Colonic mucosa (tissue), 4 donors: ENCODE data around the gene BABAM1. TPM values are rescaled to one million over a fixed set of nuclear protein-coding genes. Genes with fewer than 3 reads are reported as not detected.

Experiments used
- DNase-seq: peaks from one replicate; pipeline ENCODE4 v3.0.0-alpha.2; 2020
- H3K27ac ChIP-seq: fragments of 200-600 bp; one replicate; pipeline ENCODE4 v1.8.0; 2021
- H3K27me3 ChIP-seq: fragments of 200-600 bp; one replicate; pipeline ENCODE4 v1.8.0; 2021
- H3K36me3 ChIP-seq: fragments of 200-600 bp; one replicate; pipeline ENCODE4 v1.8.0; 2021
- H3K4me1 ChIP-seq: fragments of 200-600 bp; one replicate; pipeline ENCODE4 v1.8.0; 2021; ENCODE audit warnings: mild to moderate bottlenecking
- H3K4me3 ChIP-seq: fragments of 200-600 bp; one replicate; pipeline ENCODE4 v1.8.0; 2021
- H3K9ac ChIP-seq, 2 donors: one replicate each; pipeline ENCODE4 v1.7.0; 2013; ENCODE audit warnings: control low read depth in 2 of 2, low read depth in 2 of 2, low read length in 2 of 2
- H3K9me3 ChIP-seq: fragments of 200-600 bp; one replicate; pipeline ENCODE4 v1.8.0; 2021
- CTCF ChIP-seq: fragments of 200-600 bp; IDR thresholded peaks from one replicate; pipeline ENCODE4 v1.8.0; 2022; ENCODE audit warnings: antibody characterized with exemption, mild to moderate bottlenecking
- intact Hi-C: fragments of 100-400 bp; cut with DNase I; formaldehyde crosslinking; loops from one replicate; pipeline ENCODE4 v1.14.1; 2022
- total RNA-seq, 2 donors: library from RNA; stranded (reverse); fragmentation: NEBNext Ultra II Directional in 1 of 2; extraction: Animal tissue kit (Norgen Biotek cat#: 25700) in 1 of 2; gene quantifications; one replicate each; pipeline ENCODE4 v1.2.1, GENCODE V29; 2021
- donor health status: healthy.
- donor health status: DM: no; HTN: no; CAD: no.
- donor health status: DM: no; HTN: no; CAD: no.

The BABAM1 gene
- total RNA-seq, 2 donors from 2014 or later = 73.7 to 94.7 TPM

- DNase-seq = peak; percentile 34
- Histone ChIP-seq H3K4me1 (peaks cover 3% of the 10 kb centered on the region), H3K27ac (no peak overlapping the region), H3K4me3 (no peak overlapping the region), H3K36me3 (peaks cover 15% of the 10 kb centered on the region), H3K9me3 (no peaks in the 10 kb centered on the region), H3K9ac (no peak overlapping the region), H3K27me3 (no peaks in the 10 kb centered on the region)
- intact Hi-C loops = no loop called here
- no peak for TF ChIP-seq CTCF
Measured at GRCh38 chr19:17322854-17323253, 55.6 kb downstream of the BABAM1 start.

GRCh38 chr19:17323300-17323963 is 56.2 kb downstream of the BABAM1 start:
- Histone ChIP-seq H3K4me3 (no peak overlapping the region), H3K9ac (no peak overlapping the region), H3K9me3 (no peaks in the 10 kb centered on the region), H3K36me3 (peaks cover 15% of the 10 kb centered on the region), H3K4me1 (peaks cover 3% of the 10 kb centered on the region), H3K27me3 (no peaks in the 10 kb centered on the region), H3K27ac (no peak overlapping the region)
- intact Hi-C loops = no loop called here
- no peak for TF ChIP-seq CTCF
- no peak for DNase-seq

- intact Hi-C loops = no loop called here
- Histone ChIP-seq H3K9me3 (no peaks in the 10 kb centered on the region), H3K27me3 (peaks cover 2% of the 10 kb centered on the region), H3K36me3 (peaks cover 15% of the 10 kb centered on the region), H3K4me1 (peaks cover 4% of the 10 kb centered on the region), H3K9ac (no peak overlapping the region), H3K4me3 (no peak overlapping the region), H3K27ac (no peak overlapping the region)
- no peak for DNase-seq
- TF ChIP-seq CTCF = no peak
Measured at GRCh38 chr19:17323964-17324332, 56.7 kb downstream of the BABAM1 start.

GRCh38 chr19:17324357-17325114 is 57.3 kb downstream of the BABAM1 start:
- H3K36me3 ChIP-seq = peaks cover 15% of the 10 kb centered on the region
- H3K4me1 ChIP-seq = peaks cover 9% of the 10 kb centered on the region
- intact Hi-C loops = no loop called here
- no peak overlapping the region for H3K9ac ChIP-seq
- TF ChIP-seq CTCF = no peak
- no peak for DNase-seq
- no peaks in the 10 kb centered on the region for H3K9me3 ChIP-seq
- H3K4me3 ChIP-seq = no peak overlapping the region
- no peak overlapping the region for H3K27ac ChIP-seq
- peaks cover 8% of the 10 kb centered on the region for H3K27me3 ChIP-seq

GRCh38 chr19:17325133-17325532 is 57.9 kb downstream of the BABAM1 start:
- Histone ChIP-seq H3K4me1 (peaks cover 11% of the 10 kb centered on the region), H3K9me3 (no peaks in the 10 kb centered on the region), H3K36me3 (peaks cover 13% of the 10 kb centered on the region), H3K27ac (no peak overlapping the region), H3K4me3 (no peak overlapping the region), H3K27me3 (peaks cover 10% of the 10 kb centered on the region), H3K9ac (no peak overlapping the region)
- TF ChIP-seq CTCF = no peak
- intact Hi-C loops = no loop called here
- DNase-seq = no peak
